ENCODE measurements around the gene RNF2. TPM values are rescaled to one million over a fixed set of nuclear protein-coding genes. Genes with fewer than 3 reads are reported as not detected.

The RNF2 gene
- total RNA-seq, 2 experiments from 2014 or later = 19.7 to 20.0 TPM

- Mint-ChIP-seq H3K9me3 (no peaks in the 10 kb centered on the region), H3K4me3 (no peak overlapping the region)
- DNase-seq = no peak
Measured at GRCh38 chr1:185132534-185132933, 87.2 kb downstream of the RNF2 start.

GRCh38 chr1:185137896-185138545 lies 92.7 kb downstream of the RNF2 start:
- H3K27me3 Mint-ChIP-seq = no peaks in the 10 kb centered on the region
- no peak overlapping the region for H3K27ac Mint-ChIP-seq
- POLR2A ChIA-PET = no interaction called here
- DNase-seq = no peak
- H3K9me3 Mint-ChIP-seq = no peaks in the 10 kb centered on the region
- H3K4me3 Mint-ChIP-seq = no peak overlapping the region
- H3K36me3 Mint-ChIP-seq (ENCODE audit: low read depth) = peaks cover 52% of the 10 kb centered on the region
- no peaks in the 10 kb centered on the region for H3K4me1 Mint-ChIP-seq
- CTCF ChIA-PET = no interaction called here

More at GRCh38 chr1:185132534-185132933, 87.2 kb downstream of the RNF2 start:
- Mint-ChIP-seq H3K27me3 (no peaks in the 10 kb centered on the region), H3K27ac (no peak overlapping the region), H3K4me1 (no peaks in the 10 kb centered on the region), H3K36me3 (ENCODE audit: low read depth) (peaks cover 62% of the 10 kb centered on the region)
- POLR2A ChIA-PET = no interaction called here
- CTCF ChIA-PET = no interaction called here

- ChIA-PET POLR2A (interaction anchor here (1.6 kb wide), 1 partner anchor 15 kb away, joined by 4 read pairs; no protein-coding TSS in a partner anchor), CTCF (interaction anchor here (1.0 kb wide), 1 partner anchor 15 kb away, joined by 3 read pairs; no protein-coding TSS in a partner anchor)
- H3K27me3 Mint-ChIP-seq = no peaks in the 10 kb centered on the region
- DNase-seq = no peak
- H3K36me3 Mint-ChIP-seq (ENCODE audit: low read depth) = peaks cover 48% of the 10 kb centered on the region
- no peaks in the 10 kb centered on the region for H3K9me3 Mint-ChIP-seq
- H3K27ac Mint-ChIP-seq = no peak overlapping the region
- peaks cover 2% of the 10 kb centered on the region for H3K4me1 Mint-ChIP-seq
- H3K4me3 Mint-ChIP-seq = no peak overlapping the region
Measured at GRCh38 chr1:185139246-185139645, 93.9 kb downstream of the RNF2 start.

- POLR2A ChIA-PET = no interaction called here
- CTCF ChIA-PET = no interaction called here
- Mint-ChIP-seq H3K36me3 (ENCODE audit: low read depth) (peaks cover 53% of the 10 kb centered on the region), H3K4me3 (no peak overlapping the region), H3K27me3 (no peaks in the 10 kb centered on the region), H3K9me3 (no peaks in the 10 kb centered on the region), H3K27ac (no peak overlapping the region), H3K4me1 (peaks cover 2% of the 10 kb centered on the region)
- no peak for DNase-seq
Measured at GRCh38 chr1:185144233-185144632, 98.9 kb downstream of the RNF2 start.

GRCh38 chr1:185151215-185151614 lies 105.9 kb downstream of the RNF2 start:
- Mint-ChIP-seq H3K9me3 (no peaks in the 10 kb centered on the region), H3K27me3 (no peaks in the 10 kb centered on the region), H3K4me1 (peaks cover 31% of the 10 kb centered on the region), H3K36me3 (ENCODE audit: low read depth) (peaks cover 44% of the 10 kb centered on the region), H3K4me3 (no peak overlapping the region), H3K27ac (no peak overlapping the region)
- POLR2A ChIA-PET = no interaction called here
- no peak for DNase-seq
- CTCF ChIA-PET = no interaction called here

Other genes with a start within 250 kb of the RNF2 start
- gene NIBAN1, start 71.0 kb upstream of the RNF2 start, total RNA-seq = 10 to 100 TPM; 68.8 to 71.7 TPM
- gene TRMT1L, start 111.4 kb downstream of the RNF2 start, total RNA-seq = 10 to 100 TPM; 29.8 to 35.8 TPM
- 1 to 10 TPM; 4.8 to 5.0 TPM for gene SWT1, start 111.6 kb downstream of the RNF2 start, total RNA-seq